Activated naive CD8-positive, alpha-beta T cell treated with anti-CD3 and anti-CD28 coated beads, Interleukin-2, amount 10 ng/mL, durations not matched to agents 7 days and 5 days (primary cell): Measurements from ENCODE around the gene OBSCN. TPM values are rescaled to one million over a fixed set of nuclear protein-coding genes. Genes with fewer than 3 reads are reported as not detected.
A peak's percentile ranks its signal among the peaks of the same experiment; 100 is the strongest.
"Not testable (repeated sequence)": the region's sequence is repeated elsewhere in the genome, so short reads cannot be mapped to it uniquely, and the experiment has no call there.

Source experiments
- ATAC-seq: fragments of 150-1000 bp; cut with Tn5 transposase; one replicate; pipeline ENCODE4 v1.10.0; 2021; ENCODE audit warnings: low read depth, moderate library complexity
- POLR2A ChIA-PET: fragments of 350-600 bp; sonication (Branson Sonifier 250); formaldehyde crosslinking; loops from one replicate; lab custom pipeline; 2021; ENCODE audit warnings: antibody characterized with exemption; lab: Charles Lee
- DNase-seq: peaks from one replicate; pipeline ENCODE4 v3.0.0; 2021
- H3K27ac Mint-ChIP-seq: one replicate; pipeline ENCODE4 v1.8.0; 2022; ENCODE audit warnings: mild to moderate bottlenecking, mixed read lengths
- H3K27me3 Mint-ChIP-seq: one replicate; pipeline ENCODE4 v1.8.0; 2022; ENCODE audit warnings: mild to moderate bottlenecking, moderate library complexity, mixed read lengths
- H3K36me3 Mint-ChIP-seq: one replicate; pipeline ENCODE4 v1.8.0; 2021; ENCODE audit warnings: mild to moderate bottlenecking, mixed read lengths
- H3K4me1 Mint-ChIP-seq: one replicate; pipeline ENCODE4 v1.8.0; 2021; ENCODE audit warnings: mixed read lengths
- H3K4me3 Mint-ChIP-seq: one replicate; pipeline ENCODE4 v1.8.0; 2022; ENCODE audit warnings: mild to moderate bottlenecking, moderate library complexity, mixed read lengths
- H3K9me3 Mint-ChIP-seq: one replicate; pipeline ENCODE4 v1.8.0; 2021; ENCODE audit warnings: mixed read lengths
- total RNA-seq, 2 experiments: library from RNA; stranded (reverse); gene quantifications; one replicate each; pipeline ENCODE4 v1.2.3, GENCODE V29; 2021

Gene OBSCN
- total RNA-seq, 2 experiments from 2014 or later = 44.3 to 44.7 TPM

GRCh38 chr1:228267962-228268880 lies 60.4 kb downstream of the OBSCN start:
- no peak overlapping the region for H3K27ac Mint-ChIP-seq
- H3K4me1 Mint-ChIP-seq = peaks cover 4% of the 10 kb centered on the region
- DNase-seq (no peak), ATAC-seq (no peak)
- no peaks in the 10 kb centered on the region for H3K36me3 Mint-ChIP-seq
- no peaks in the 10 kb centered on the region for H3K9me3 Mint-ChIP-seq
- H3K27me3 Mint-ChIP-seq = no peaks in the 10 kb centered on the region
- H3K4me3 Mint-ChIP-seq = no peak overlapping the region
- POLR2A ChIA-PET = no interaction called here

DNA sequence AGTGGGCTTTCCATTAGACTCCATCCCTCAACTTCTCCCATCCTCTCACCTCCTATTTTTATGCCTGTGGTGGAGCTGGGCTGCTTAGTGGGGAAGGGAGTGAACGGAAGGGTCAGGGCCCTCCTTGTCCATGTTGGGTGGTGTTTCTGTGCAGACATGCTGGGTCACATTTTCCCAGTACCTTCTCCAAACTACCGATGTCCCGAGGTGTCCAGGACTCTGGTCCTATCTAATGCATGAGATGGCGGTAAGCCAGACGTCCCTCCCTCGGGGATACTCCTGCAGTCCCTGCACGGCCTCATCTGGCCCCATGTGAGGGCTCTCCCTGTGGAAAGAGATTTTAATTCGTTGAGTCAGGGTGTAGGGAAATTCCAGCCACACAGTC lies 61.0 kb downstream of the OBSCN start:
- Mint-ChIP-seq H3K27me3 (no peaks in the 10 kb centered on the region), H3K9me3 (no peaks in the 10 kb centered on the region), H3K36me3 (no peaks in the 10 kb centered on the region), H3K4me3 (no peak overlapping the region), H3K4me1 (peaks cover 4% of the 10 kb centered on the region), H3K27ac (no peak overlapping the region)
- DNase-seq = no peak
- POLR2A ChIA-PET = no interaction called here
- no peak for ATAC-seq

DNA sequence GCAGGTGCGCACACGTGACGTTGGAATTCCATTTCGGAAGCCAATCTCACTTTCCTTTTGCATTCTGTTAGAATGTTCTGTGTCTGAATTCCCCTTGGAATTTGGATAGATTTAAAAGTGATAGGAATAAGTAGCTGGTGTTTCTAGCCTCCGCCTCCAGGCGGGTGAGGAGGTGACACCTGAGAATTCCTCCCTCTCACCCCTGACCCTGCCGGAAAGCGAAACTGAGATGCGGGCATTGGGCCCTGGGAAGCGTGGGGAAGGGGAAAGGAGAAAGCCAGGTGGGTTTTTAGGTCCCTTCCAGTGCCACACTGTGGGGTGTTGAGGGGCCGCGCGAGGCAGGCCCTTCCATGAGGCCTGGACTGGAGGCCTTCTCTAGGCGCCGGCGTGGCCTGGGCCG lies 61.6 kb downstream of the OBSCN start:
- ATAC-seq = peak; percentile 51
- POLR2A ChIA-PET, H3K4me1 Mint-ChIP-seq, H3K4me3 Mint-ChIP-seq, H3K27me3 Mint-ChIP-seq, H3K27ac Mint-ChIP-seq, H3K9me3 Mint-ChIP-seq, DNase-seq, H3K36me3 Mint-ChIP-seq: not testable (repeated sequence)

DNA sequence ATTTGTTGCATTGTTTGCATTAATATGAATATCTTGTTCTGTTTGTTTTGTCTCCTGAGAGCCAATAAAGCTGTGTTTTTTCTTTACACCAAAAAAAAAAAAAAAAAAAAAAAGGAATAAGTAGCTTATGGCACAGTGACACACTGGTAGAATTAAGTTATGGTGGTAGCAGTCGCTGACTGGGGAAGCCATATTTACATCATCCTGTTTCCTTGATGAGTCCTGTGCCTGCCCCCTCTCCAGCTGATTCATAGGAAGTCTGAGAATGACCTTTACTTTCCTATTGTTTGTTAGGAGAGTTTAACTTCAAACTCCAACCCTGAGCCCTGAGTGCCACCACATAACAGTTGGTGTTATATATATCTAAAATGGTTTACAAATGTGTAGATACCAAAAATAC lies 62.2 kb downstream of the OBSCN start:
- Mint-ChIP-seq H3K4me3 (no peak overlapping the region), H3K36me3 (no peaks in the 10 kb centered on the region), H3K27ac (no peak overlapping the region), H3K4me1 (peaks cover 7% of the 10 kb centered on the region), H3K27me3 (no peaks in the 10 kb centered on the region), H3K9me3 (no peaks in the 10 kb centered on the region)
- DNase-seq (no peak), ATAC-seq (no peak)
- POLR2A ChIA-PET = no interaction called here

- DNase-seq = no peak
- POLR2A ChIA-PET = no interaction called here
- no peak for ATAC-seq
- Mint-ChIP-seq H3K4me1 (peaks cover 10% of the 10 kb centered on the region), H3K4me3 (no peak overlapping the region), H3K36me3 (no peaks in the 10 kb centered on the region), H3K9me3 (no peaks in the 10 kb centered on the region), H3K27ac (no peak overlapping the region), H3K27me3 (no peaks in the 10 kb centered on the region)
Observed at GRCh38 chr1:228271701-228272251, 63.9 kb downstream of the OBSCN start.

DNA sequence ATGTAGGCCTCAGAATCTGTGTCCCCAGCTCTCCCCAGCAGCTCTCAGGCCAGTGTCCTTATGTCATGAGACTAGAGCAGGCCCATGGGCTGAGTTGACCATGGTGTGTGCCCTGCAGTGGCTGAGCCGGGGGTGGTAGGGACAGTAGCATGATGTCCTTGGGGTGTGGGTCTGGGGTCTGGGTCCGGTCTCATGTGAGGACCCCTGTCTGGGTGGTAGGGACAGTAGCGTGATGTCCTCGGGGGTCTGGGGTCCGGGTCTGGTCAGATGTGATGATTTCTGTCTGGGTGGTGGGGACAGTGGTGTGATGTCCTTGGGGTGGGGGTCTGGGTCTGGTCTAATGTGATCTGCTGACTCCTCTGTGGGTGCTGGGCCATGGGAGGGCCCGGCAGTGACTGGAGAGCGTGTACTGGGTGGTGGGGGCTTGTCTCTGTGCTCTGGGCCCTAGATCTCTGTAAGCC lies 64.5 kb downstream of the OBSCN start:
- H3K4me1 Mint-ChIP-seq = peaks cover 7% of the 10 kb centered on the region
- POLR2A ChIA-PET = no interaction called here
- H3K27ac Mint-ChIP-seq = no peak overlapping the region
- H3K36me3 Mint-ChIP-seq = no peaks in the 10 kb centered on the region
- H3K27me3 Mint-ChIP-seq = no peaks in the 10 kb centered on the region
- ATAC-seq = no peak
- no peak overlapping the region for H3K4me3 Mint-ChIP-seq
- DNase-seq = no peak
- no peaks in the 10 kb centered on the region for H3K9me3 Mint-ChIP-seq

DNA sequence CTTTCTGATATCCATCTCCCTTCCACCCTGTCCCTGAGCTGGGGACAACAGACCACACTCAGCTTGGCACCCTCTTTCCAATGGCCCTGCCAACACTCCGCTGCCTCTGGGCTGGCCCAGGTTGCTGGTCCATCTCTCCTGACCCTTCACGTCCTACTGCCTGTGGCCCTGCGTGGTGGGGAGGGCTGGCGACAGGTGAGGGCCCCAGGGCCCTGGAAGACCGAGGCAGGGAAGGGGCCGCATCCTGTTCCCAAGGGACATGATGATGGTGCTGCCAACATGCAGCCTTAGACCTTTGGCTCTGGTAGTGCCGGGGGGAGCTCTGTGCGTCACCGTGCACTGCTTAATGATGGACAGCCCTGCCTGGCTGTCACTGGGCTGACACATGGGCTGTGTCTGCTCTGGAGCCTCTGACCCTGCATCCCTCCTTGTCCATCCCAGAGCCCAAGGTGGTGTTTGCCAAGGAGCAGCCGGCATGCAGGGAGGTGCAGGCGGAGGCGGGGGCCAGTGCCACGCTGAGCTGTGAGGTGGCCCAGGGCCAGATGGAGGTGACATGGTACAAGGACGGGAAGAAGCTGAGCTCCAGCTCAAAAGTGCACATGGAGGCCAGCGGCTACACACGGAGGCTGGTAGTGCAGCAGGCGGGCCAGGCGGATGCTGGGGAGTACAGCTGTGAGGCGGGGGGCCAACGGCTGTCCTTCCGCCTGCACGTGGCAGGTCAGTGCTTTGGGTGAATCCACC lies 65.2 kb downstream of the OBSCN start:
- no peaks in the 10 kb centered on the region for H3K27me3 Mint-ChIP-seq
- no peak overlapping the region for H3K4me3 Mint-ChIP-seq
- H3K27ac Mint-ChIP-seq = no peak overlapping the region
- no peaks in the 10 kb centered on the region for H3K36me3 Mint-ChIP-seq
- POLR2A ChIA-PET = no interaction called here
- H3K4me1 Mint-ChIP-seq = peaks cover 6% of the 10 kb centered on the region
- no peaks in the 10 kb centered on the region for H3K9me3 Mint-ChIP-seq
- no peak for ATAC-seq
- peak; percentile 26 for DNase-seq

- DNase-seq (peak; percentile 28), ATAC-seq (no peak)
- Mint-ChIP-seq H3K27me3 (no peaks in the 10 kb centered on the region), H3K4me1 (peaks cover 6% of the 10 kb centered on the region), H3K27ac (no peak overlapping the region), H3K36me3 (no peaks in the 10 kb centered on the region), H3K4me3 (no peak overlapping the region), H3K9me3 (no peaks in the 10 kb centered on the region)
- POLR2A ChIA-PET = no interaction called here
Observed at GRCh38 chr1:228273720-228274451, 66.0 kb downstream of the OBSCN start.

DNA sequence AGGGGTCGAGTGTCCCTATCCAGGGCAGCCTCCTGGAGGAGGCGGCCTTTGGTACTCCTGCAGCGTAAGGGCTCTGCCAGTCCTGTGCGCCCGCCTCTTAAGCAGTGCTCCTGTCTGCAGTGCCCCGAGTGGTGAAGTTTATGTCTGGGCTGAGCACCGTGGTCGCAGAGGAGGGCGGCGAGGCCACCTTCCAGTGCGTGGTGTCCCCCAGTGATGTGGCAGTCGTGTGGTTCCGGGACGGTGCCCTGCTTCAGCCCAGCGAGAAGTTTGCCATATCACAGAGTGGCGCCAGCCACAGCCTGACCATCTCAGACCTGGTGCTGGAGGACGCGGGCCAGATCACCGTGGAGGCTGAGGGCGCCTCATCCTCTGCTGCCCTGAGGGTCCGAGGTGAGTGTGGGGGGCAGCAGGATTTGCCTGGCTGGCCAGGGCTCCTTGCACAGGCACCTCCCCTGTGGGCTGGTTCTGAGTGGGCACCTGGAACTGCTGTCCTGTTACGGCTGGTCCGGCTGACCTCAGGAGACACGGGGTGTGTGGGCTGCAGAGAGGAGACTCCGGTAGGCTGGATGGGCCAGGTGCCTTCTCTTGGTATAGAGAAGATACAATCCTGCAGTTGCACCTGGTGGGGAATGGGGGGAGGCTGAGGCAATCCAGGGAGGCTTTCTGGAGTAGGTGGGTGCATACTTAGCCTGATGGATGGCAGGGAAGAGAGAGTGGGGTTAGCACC lies 66.8 kb downstream of the OBSCN start:
- no peak for ATAC-seq
- Mint-ChIP-seq H3K27ac (peak overlapping the region; percentile 76), H3K36me3 (no peaks in the 10 kb centered on the region), H3K4me3 (peak overlapping the region; percentile 77), H3K4me1 (peaks cover 6% of the 10 kb centered on the region), H3K27me3 (no peaks in the 10 kb centered on the region), H3K9me3 (no peaks in the 10 kb centered on the region)
- POLR2A ChIA-PET = interaction anchor here (1.4 kb wide), 3 partner anchors 109 to 183 kb away, joined by 7 to 14 read pairs (median 11); partner anchors contain the start of genes IBA57 and TRIM11
- DNase-seq = peak; percentile 30

- POLR2A ChIA-PET = interaction anchor here (1.4 kb wide), 3 partner anchors 110 to 183 kb away, joined by 7 to 14 read pairs (median 11); partner anchors contain the start of genes IBA57 and TRIM11
- no peaks in the 10 kb centered on the region for H3K9me3 Mint-ChIP-seq
- peak overlapping the region; percentile 76 for H3K27ac Mint-ChIP-seq
- peak overlapping the region; percentile 77 for H3K4me3 Mint-ChIP-seq
- ATAC-seq (no peak), DNase-seq (no peak)
- H3K27me3 Mint-ChIP-seq = no peaks in the 10 kb centered on the region
- peaks cover 6% of the 10 kb centered on the region for H3K4me1 Mint-ChIP-seq
- no peaks in the 10 kb centered on the region for H3K36me3 Mint-ChIP-seq
Observed at GRCh38 chr1:228275179-228275429, 67.3 kb downstream of the OBSCN start.

DNA sequence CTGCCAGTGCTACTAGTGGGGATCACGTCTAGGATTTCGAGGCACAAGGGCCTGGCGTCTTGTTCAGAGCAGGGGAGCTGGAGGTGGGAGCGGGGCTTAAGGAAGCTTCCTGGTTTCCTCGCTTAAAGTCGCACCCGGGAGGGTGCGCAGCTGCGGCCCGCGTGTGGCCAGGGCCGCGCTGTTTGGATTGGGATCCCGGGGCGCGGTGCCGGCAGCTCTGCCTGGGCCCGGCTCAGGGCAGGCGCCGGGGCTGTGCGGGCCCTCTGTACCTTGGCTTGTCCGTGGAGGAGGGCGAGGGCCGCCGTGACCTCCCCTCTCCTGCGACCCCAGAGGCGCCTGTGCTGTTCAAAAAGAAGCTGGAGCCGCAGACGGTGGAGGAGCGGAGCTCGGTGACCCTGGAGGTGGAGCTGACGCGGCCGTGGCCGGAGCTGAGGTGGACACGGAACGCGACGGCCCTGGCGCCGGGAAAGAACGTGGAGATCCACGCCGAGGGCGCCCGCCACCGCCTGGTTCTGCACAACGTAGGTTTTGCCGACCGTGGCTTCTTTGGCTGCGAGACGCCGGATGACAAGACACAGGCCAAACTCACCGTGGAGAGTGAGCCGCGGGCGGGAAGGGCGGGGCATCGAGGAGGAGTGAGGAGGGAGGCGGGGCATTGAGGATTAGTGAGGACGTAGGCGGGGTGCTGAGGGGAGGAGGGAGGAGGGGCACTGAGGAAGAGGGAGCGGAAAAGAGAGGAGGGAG lies 67.8 kb downstream of the OBSCN start:
- DNase-seq (peak; percentile 85), ATAC-seq (peak; percentile 93)
- Mint-ChIP-seq H3K36me3 (no peaks in the 10 kb centered on the region), H3K4me3 (peak overlapping the region; percentile 77), H3K27ac (peak overlapping the region; percentile 76), H3K27me3 (no peaks in the 10 kb centered on the region), H3K9me3 (no peaks in the 10 kb centered on the region), H3K4me1 (peaks cover 6% of the 10 kb centered on the region)
- POLR2A ChIA-PET = interaction anchor here (1.4 kb wide), 3 partner anchors 110 to 182 kb away, joined by 7 to 14 read pairs (median 11); partner anchors contain the start of genes IBA57 and TRIM11
